NCI-H510A treated with DMSO at 0.1 percent for 48 hours (cell line): ENCODE results near the gene HINT3.
"Not testable (repeated sequence)": the region's sequence is repeated elsewhere in the genome, so short reads cannot be mapped to it uniquely, and the experiment has no call there.

Experiments
- DNase-seq: peaks from one replicate; lab custom pipeline; 2025; lab: John Stamatoyannopoulos, UW

HINT3 gene

GRCh38 chr6:125956506-125957390 lies at the start of gene HINT3:
Gene HINT3, plus strand, starts transcription at chr6:125956770. Its CDS starts 208 bp downstream, at chr6:125956978.
- DNase-seq: peak; percentile 78

- no peak for DNase-seq
Measured at GRCh38 chr6:125910527-125910926, 46.0 kb upstream of the HINT3 start.

GRCh38 chr6:125911051-125911451 lies 45.5 kb upstream of the HINT3 start:
- not testable (repeated sequence) for DNase-seq

GRCh38 chr6:125912430-125912829 lies 44.1 kb upstream of the HINT3 start:
- not testable (repeated sequence) for DNase-seq

- no peak for DNase-seq
Measured at GRCh38 chr6:125913145-125913544, 43.4 kb upstream of the HINT3 start.

- no peak for DNase-seq
Measured at GRCh38 chr6:125913864-125914351, 42.7 kb upstream of the HINT3 start.

GRCh38 chr6:125918230-125918629 lies 38.3 kb upstream of the HINT3 start:
- no peak for DNase-seq

GRCh38 chr6:125918681-125919566 lies 37.6 kb upstream of the HINT3 start:
- peak; percentile 35 for DNase-seq

- no peak for DNase-seq
Measured at GRCh38 chr6:125919618-125920017, 37.0 kb upstream of the HINT3 start.

DNA sequence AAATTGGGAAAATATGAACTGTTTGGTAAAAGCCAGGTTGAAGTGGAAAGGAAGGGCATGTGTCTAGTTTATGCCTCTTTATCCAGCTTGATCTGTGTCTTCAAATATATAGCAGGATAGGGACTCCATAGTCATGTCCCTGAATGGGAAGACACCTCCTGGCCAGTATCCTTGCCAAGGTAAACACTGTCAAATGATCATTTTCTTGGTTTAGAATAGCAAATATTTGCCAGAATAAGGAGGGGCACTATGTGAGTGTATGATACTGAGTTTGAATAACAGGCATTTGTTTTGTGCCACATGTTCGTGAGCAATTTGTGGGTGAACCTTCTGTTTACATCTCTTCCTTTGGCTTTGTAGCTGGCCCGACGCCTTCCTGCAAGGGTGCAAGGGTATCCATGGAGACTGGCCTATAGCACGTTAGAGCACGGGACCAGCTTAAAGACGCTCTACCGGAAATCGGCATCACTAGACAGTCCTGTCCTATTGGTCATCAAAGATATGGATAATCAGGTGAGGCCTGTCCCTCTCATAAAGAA lies 34.2 kb upstream of the HINT3 start:
- no peak for DNase-seq

- DNase-seq: no peak
Measured at GRCh38 chr6:125923366-125923877, 33.1 kb upstream of the HINT3 start.

- no peak for DNase-seq
Measured at GRCh38 chr6:125924169-125924568, 32.4 kb upstream of the HINT3 start.

DNA sequence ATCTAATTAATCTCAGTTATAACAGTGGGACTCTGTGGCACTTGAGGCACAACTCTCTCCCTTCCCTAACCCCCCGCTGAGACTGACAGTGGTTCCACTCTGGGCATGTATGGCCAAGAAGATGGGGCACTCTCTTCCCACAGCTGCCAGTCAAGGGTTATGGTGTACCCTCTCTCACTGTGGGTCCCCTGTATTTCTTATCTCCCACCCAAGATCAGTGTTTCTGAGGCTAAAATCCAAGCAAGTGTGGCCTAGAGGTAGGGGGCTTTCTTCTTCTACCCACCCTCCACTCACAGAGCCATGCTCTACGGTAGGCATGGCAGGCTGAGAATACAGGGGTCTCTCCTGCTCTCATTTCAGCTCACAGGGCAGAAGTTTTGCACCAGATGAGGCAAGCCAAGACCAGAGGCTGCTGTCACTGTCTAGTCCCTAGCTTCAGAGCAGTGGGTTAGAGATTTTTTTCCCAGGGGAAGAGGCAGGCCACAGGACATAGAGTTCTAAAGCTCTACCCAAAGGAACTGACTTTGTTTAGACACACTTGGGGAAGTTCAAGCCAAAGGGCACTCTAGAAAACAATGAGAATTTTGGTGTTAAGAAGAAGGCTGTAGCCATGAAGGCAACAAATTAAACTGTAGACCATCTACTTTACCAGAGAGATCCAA lies 31.7 kb upstream of the HINT3 start:
- no peak for DNase-seq

GRCh38 chr6:125926711-125927110 lies 29.9 kb upstream of the HINT3 start:
- no peak for DNase-seq

DNA sequence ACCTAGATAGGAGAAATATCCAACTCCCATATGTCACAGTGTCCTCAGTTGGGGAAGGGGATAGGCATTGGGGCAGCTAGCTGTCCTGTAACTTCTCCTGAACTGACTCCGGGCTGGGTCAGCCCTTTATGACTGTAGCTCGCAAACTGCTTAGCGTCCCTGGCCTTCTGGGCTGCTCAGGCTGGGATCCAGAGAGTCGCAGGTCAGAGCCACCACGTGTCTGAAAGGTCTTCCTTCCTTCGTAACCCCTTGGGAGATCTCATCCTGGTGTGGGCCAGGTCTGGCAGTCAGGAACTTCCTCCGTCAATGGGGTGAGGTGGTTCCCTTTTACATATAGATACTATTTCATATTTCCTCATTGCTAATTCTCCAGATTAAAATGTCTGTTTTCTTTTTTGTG lies 28.8 kb upstream of the HINT3 start:
- DNase-seq: no peak

DNA sequence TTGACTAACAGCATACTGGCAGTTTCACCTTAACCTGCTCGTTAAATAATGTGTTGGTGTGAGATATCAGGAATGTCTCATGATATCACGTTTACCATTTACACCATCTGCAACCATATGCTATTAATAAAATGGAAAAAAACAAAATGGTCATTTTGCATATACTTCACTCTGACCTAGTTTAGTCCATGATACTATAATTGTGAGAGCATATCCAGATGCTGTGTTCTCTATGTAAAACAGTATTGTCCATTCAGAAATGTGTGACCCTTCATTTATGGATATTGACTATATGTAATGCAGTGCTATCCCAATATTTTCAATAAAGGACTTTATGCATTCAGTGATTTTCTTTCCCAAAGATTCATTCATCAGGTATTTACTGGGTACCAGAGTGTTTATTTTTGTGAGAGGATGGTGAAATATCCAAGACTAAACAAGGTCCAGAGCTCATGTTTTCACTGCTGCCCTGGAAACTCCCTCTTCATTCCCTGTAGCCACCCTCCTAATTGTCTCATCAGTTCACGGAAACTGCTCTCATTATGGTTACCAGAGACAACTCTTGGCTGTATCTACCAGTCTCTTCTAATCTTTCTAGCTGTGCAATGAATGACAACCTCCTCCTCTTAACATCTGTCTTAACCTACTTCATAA lies 25.7 kb upstream of the HINT3 start:
- no peak for DNase-seq

GRCh38 chr6:125931733-125932450 lies 24.7 kb upstream of the HINT3 start:
- DNase-seq: no peak

DNA sequence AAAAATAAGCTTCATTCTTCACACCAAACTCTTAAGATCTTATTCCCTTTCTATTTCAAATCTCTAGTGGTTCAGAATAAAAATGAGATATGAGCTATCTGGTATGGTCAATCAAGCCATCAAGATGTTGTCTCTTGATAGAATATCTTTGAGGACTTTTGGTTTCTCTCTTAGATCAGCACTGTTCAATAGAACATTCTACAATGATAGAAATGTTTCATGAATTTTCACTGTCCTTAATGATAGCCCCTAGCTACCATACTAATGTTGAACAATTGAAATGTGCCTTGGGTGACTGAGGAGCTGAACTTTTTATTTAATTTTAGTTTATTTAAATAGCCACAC lies 24.1 kb upstream of the HINT3 start:
- DNase-seq: no peak

DNA sequence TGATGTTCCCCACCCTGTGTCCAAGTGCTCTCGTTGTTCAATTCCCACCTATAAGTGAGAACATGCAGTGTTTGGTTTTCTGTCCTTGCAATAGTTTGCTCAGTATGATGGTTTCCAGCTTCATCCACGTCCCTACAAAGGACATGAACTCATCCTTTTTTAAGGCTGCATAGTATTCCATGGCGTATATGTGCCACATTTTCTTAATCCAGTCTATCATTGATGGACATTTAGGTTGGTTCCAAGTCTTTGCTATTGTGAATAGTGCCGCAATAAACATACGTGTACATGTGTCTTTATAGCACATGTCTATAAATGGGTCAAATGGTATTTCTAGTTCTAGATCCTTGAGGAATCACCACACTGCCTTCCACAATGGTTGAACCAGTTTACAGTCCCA lies 21.1 kb upstream of the HINT3 start:
- DNase-seq: not testable (repeated sequence)

DNA sequence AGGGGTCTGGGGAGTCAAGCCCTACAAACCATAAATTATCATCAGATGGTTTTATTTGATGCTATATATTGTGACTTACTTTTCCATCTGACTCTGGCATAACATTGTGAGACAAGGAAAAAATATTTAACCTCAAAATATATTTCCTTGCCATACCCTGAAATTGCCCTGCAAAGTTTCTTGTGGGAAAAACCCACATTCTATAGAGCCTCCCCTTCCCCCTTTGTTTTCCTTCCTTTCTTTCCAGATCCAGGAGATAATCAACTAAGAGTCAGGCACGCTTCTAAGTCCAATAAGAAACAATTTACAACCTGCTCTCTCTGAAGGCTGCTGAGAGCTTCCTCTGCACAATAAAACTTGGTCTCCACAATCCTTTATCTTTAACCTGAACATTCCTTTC lies 17.5 kb upstream of the HINT3 start:
- no peak for DNase-seq

DNA sequence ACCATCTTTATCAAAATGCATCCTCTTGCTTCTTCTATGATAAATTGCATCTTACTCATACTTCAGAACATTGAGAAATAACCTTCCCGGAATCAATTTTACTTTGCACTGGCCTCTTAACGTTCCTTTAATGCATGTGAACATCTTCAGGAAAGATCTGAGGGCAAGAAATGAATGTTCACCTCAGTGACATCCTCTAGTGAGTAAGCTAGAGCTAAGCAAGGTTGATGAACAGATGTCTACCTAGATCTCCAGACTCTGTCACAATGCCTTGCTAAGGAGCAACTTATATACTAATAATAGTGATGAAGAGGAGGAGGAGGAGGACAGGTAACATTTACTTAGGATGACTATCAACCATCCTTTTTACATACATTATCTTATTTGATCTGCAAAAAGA lies 16.8 kb upstream of the HINT3 start:
- DNase-seq: no peak
